SU-DHL-6 (cell line): ENCODE data around the gene GPATCH2.

Experiments used
- H2AFZ ChIP-seq: fragments of 200-600 bp; sonication (generic); 2 replicates; pipeline ENCODE4 v1.6.1; 2014; ENCODE audit warnings: low read depth, mild to moderate bottlenecking, moderate library complexity, mixed read lengths, antibody characterized with exemption, low read length; ENCODE audit not compliant: severe bottlenecking
- H3F3A ChIP-seq: fragments of 200-600 bp; shearing (Covaris generic); 2 replicates; pipeline ENCODE4 v1.6.0; 2016; ENCODE audit warnings: antibody characterized with exemption, mild to moderate bottlenecking; ENCODE audit not compliant: insufficient read depth
- H3K27ac ChIP-seq: fragments of 200-600 bp; sonication (generic); 2 replicates; pipeline ENCODE4 v1.5.1; 2016; ENCODE audit warnings: low read depth, mild to moderate bottlenecking, low read length, moderate library complexity, mixed read lengths
- H3K27me3 ChIP-seq: fragments of 200-600 bp; sonication (generic), shearing (Covaris generic); 2 replicates; pipeline ENCODE4 v1.6.0; 2014; ENCODE audit warnings: mild to moderate bottlenecking, low read length
- H3K36me3 ChIP-seq: fragments of 200-600 bp; sonication (generic); 2 replicates; pipeline ENCODE4 v1.6.1; 2014; ENCODE audit warnings: mild to moderate bottlenecking, low read length, mixed read lengths
- H3K4me2 ChIP-seq: fragments of 300-600, 200-600 bp; shearing (Covaris generic), sonication (generic); 2 replicates; pipeline ENCODE4 v1.6.0; 2014; ENCODE audit warnings: low read length, low read depth, mild to moderate bottlenecking; ENCODE audit not compliant: poor library complexity, severe bottlenecking
- H3K4me3 ChIP-seq: fragments of 200-600 bp; sonication (generic); 2 replicates; pipeline ENCODE4 v1.5.1; 2014; ENCODE audit warnings: antibody characterized with exemption, low read length, mild to moderate bottlenecking, mixed read lengths; ENCODE audit not compliant: insufficient read depth, poor library complexity, severe bottlenecking
- H3K79me2 ChIP-seq: fragments of 200-600 bp; sonication (generic); 2 replicates; pipeline ENCODE4 v1.6.1; 2014; ENCODE audit warnings: mild to moderate bottlenecking, low read length, moderate library complexity; ENCODE audit not compliant: insufficient read depth
- H3K9ac ChIP-seq: fragments of 200-600 bp; sonication (generic); 2 replicates; pipeline ENCODE4 v1.7.0; 2014; ENCODE audit warnings: mild to moderate bottlenecking, low read length
- H3K9me2 ChIP-seq: fragments of 200-600 bp; sonication (generic); replicated peaks from 2 replicates; pipeline ENCODE4 v1.6.1; 2014; ENCODE audit warnings: low read length; ENCODE audit not compliant: insufficient read depth
- H3K9me3 ChIP-seq: fragments of 200-600 bp; sonication (generic); 2 replicates; pipeline ENCODE4 v1.6.1; 2014; ENCODE audit warnings: low read length, mixed read lengths; ENCODE audit not compliant: insufficient read depth
- H4K20me1 ChIP-seq: fragments of 200-600 bp; sonication (generic); 2 replicates; pipeline ENCODE4 v1.6.1; 2014; ENCODE audit warnings: low read depth, mild to moderate bottlenecking, antibody characterized with exemption, low read length, moderate library complexity, mixed read lengths
- CTCF ChIP-seq: fragments of 200-600 bp; sonication (generic); IDR thresholded peaks from one replicate; pipeline ENCODE4 v1.5.1; 2017; ENCODE audit warnings: antibody characterized with exemption, mild to moderate bottlenecking, low read length, moderate library complexity; ENCODE audit not compliant: insufficient read depth, poor library complexity, severe bottlenecking
- EZH2phosphoT487 ChIP-seq: fragments of 200-600 bp; sonication (generic), shearing (Covaris generic); conservative IDR thresholded peaks from 2 replicates; pipeline ENCODE4 v1.6.1; 2018; ENCODE audit warnings: mild to moderate bottlenecking, antibody characterized with exemption, low read length, moderate library complexity, mixed read lengths

GPATCH2 gene

GRCh38 chr1:217534566-217534965 is 96.3 kb downstream of the GPATCH2 start:
- Histone ChIP-seq H3K27ac (no peak overlapping the region), H3F3A (no peaks in the 10 kb centered on the region)
- TF ChIP-seq CTCF, result no peak
- TF ChIP-seq EZH2phosphoT487, result no peak

GRCh38 chr1:217528271-217528670 is 102.6 kb downstream of the GPATCH2 start:
- Histone ChIP-seq H3K4me3 (no peak overlapping the region), H3K27ac (no peak overlapping the region), H3K27me3 (no peaks in the 10 kb centered on the region), H3K4me2 (no peak overlapping the region), H2AFZ (no peak overlapping the region), H3K36me3 (no peaks in the 10 kb centered on the region), H3K9ac (no peak overlapping the region), H3K9me3 (no peaks in the 10 kb centered on the region), H4K20me1 (no peaks in the 10 kb centered on the region), H3K9me2 (no peaks in the 10 kb centered on the region), H3F3A (no peaks in the 10 kb centered on the region), H3K79me2 (no peaks in the 10 kb centered on the region)
- TF ChIP-seq CTCF, result no peak
- no peak for TF ChIP-seq EZH2phosphoT487

More at GRCh38 chr1:217534566-217534965, 96.3 kb downstream of the GPATCH2 start:
- Histone ChIP-seq H3K4me2 (no peak overlapping the region), H3K36me3 (no peaks in the 10 kb centered on the region), H3K4me3 (no peak overlapping the region), H2AFZ (no peak overlapping the region), H3K9me2 (no peaks in the 10 kb centered on the region), H3K9ac (no peak overlapping the region), H3K27me3 (no peaks in the 10 kb centered on the region), H3K9me3 (no peaks in the 10 kb centered on the region), H3K79me2 (no peaks in the 10 kb centered on the region), H4K20me1 (no peaks in the 10 kb centered on the region)

DNA sequence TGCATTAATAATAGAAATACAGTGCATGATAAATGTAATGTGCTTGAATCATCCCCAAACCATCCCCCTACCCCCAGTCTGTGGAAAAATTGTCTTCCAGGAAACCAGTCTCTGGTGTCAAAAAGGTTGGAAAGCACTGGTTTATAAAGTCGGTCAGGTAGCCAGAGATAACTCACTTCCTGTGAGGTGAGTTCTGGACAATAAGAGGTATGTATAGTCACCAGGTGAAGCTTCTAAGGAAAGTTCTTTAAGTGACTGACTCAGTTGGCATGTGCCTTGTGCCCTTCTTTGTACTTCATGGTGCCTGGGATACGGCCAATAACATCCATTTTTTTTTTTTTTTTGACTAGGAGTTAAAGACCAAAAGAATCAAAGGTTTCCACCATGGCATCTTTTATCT is 103.7 kb downstream of the GPATCH2 start:
- H3K4me2 ChIP-seq, result no peak overlapping the region
- no peaks in the 10 kb centered on the region for H3K36me3 ChIP-seq
- H4K20me1 ChIP-seq, result no peaks in the 10 kb centered on the region
- H3K27ac ChIP-seq, result no peak overlapping the region
- no peak overlapping the region for H3K9ac ChIP-seq
- no peaks in the 10 kb centered on the region for H3K9me3 ChIP-seq
- no peaks in the 10 kb centered on the region for H3K27me3 ChIP-seq
- no peaks in the 10 kb centered on the region for H3K9me2 ChIP-seq
- no peak overlapping the region for H3K4me3 ChIP-seq
- TF ChIP-seq EZH2phosphoT487 (no peak), CTCF (no peak)
- H3F3A ChIP-seq, result no peaks in the 10 kb centered on the region
- H3K79me2 ChIP-seq, result no peaks in the 10 kb centered on the region
- H2AFZ ChIP-seq, result no peak overlapping the region

GRCh38 chr1:217526636-217527035 is 104.3 kb downstream of the GPATCH2 start:
- H3K27me3 ChIP-seq, result no peaks in the 10 kb centered on the region
- H3K36me3 ChIP-seq, result no peaks in the 10 kb centered on the region
- no peaks in the 10 kb centered on the region for H3F3A ChIP-seq
- no peaks in the 10 kb centered on the region for H3K79me2 ChIP-seq
- no peaks in the 10 kb centered on the region for H3K9me3 ChIP-seq
- no peak overlapping the region for H2AFZ ChIP-seq
- H3K4me3 ChIP-seq, result no peak overlapping the region
- no peak overlapping the region for H3K27ac ChIP-seq
- TF ChIP-seq CTCF, result no peak
- no peak for TF ChIP-seq EZH2phosphoT487
- H3K9ac ChIP-seq, result no peak overlapping the region
- H4K20me1 ChIP-seq, result no peaks in the 10 kb centered on the region
- no peaks in the 10 kb centered on the region for H3K9me2 ChIP-seq
- H3K4me2 ChIP-seq, result no peak overlapping the region
